Ishikawa (cell line): ENCODE measurements around the gene BIRC3.

Experiments
- CEBPB ChIP-seq: IDR thresholded peaks from 2 replicates; pipeline ENCODE4 v1.6.1; 2012
- YY1 ChIP-seq: IDR thresholded peaks from 2 replicates; pipeline ENCODE4 v1.6.1; 2012; ENCODE audit warnings: low read depth

GRCh38 chr11:102368472-102368871 lies 51.2 kb downstream of the BIRC3 start:
- no peak for TF ChIP-seq YY1
- TF ChIP-seq CEBPB: no peak
